Naive B cell (primary cell): Measurements from ENCODE around the gene MFAP2. TPM values are rescaled to one million over a fixed set of nuclear protein-coding genes. Genes with fewer than 3 reads are reported as not detected.

Experiments used
- polyA plus RNA-seq, 6 donors: library from polyadenylated mRNA; unstranded; fragments of 300-500 nt; fragmentation: Illumina TruSeq; gene quantifications; one replicate each; pipeline ENCODE4 v1.2.3, GENCODE V29; 2021; ENCODE audit warnings: low read depth in 6 of 6

Gene MFAP2
- polyA plus RNA-seq, 6 donors from 2014 or later: not detected

Other genes with a start within 250 kb of the MFAP2 start
- 10 to 100 TPM in 4 of 6 donors, not detected in 2; 27.4 to 56.9 (median 45.9) TPM for gene RNU1-4, start 240.1 kb downstream of the MFAP2 start, polyA plus RNA-seq
- 10 to 100 TPM in 4 of 6 donors, not detected in 2; 27.4 to 56.9 (median 45.9) TPM for gene RNU1-2, start 84.6 kb downstream of the MFAP2 start, polyA plus RNA-seq
- 1 to 10 TPM; 1.4 to 4.0 (median 2.3) TPM for gene CROCC, start 58.7 kb downstream of the MFAP2 start, polyA plus RNA-seq
- gene ATP13A2, start 31.3 kb upstream of the MFAP2 start, polyA plus RNA-seq: 10 to 100 TPM in 5 of 6 donors, 1 to 10 TPM in 1; 6.3 to 39.6 (median 22.3) TPM
- 100 to 1,000 TPM; 133 to 248 (median 150) TPM for gene SDHB, start 73.4 kb upstream of the MFAP2 start, polyA plus RNA-seq
- under 1 TPM in 4 of 6 donors, not detected in 2; 0.08 to 0.74 (median 0.09) TPM for gene PADI2, start 138.8 kb upstream of the MFAP2 start, polyA plus RNA-seq
- gene PADI1, start 224.5 kb upstream of the MFAP2 start, polyA plus RNA-seq: not detected